GM18517 (cell line): ENCODE data around the gene PCDHGA9.
"Not testable (repeated sequence)": the region's sequence is repeated elsewhere in the genome, so short reads cannot be mapped to it uniquely, and the experiment has no call there.

Experiments used
- ATAC-seq: cut with Tn5 transposase; IDR thresholded peaks from one replicate; pipeline ENCODE4 v1.9.1; 2021; ENCODE audit warnings: mild to moderate bottlenecking, moderate library complexity; ENCODE audit not compliant: unreplicated experiment

The PCDHGA9 gene

GRCh38 chr5:141383345-141383744, 19.2 kb upstream of the PCDHGA9 start:
- no peak for ATAC-seq

GRCh38 chr5:141384471-141385267, 17.9 kb upstream of the PCDHGA9 start:
- no peak for ATAC-seq

GRCh38 chr5:141387557-141388311, 14.8 kb upstream of the PCDHGA9 start, which contains the start of gene PCDHGB4:
Gene PCDHGB4, plus strand, starts transcription at chr5:141387698. Its CDS starts 187 bp downstream, at chr5:141387885.
- ATAC-seq, result not testable (repeated sequence)

- ATAC-seq, result no peak
These were observed 13.9 kb upstream of the PCDHGA9 start for GRCh38 chr5:141388661-141389060.

DNA sequence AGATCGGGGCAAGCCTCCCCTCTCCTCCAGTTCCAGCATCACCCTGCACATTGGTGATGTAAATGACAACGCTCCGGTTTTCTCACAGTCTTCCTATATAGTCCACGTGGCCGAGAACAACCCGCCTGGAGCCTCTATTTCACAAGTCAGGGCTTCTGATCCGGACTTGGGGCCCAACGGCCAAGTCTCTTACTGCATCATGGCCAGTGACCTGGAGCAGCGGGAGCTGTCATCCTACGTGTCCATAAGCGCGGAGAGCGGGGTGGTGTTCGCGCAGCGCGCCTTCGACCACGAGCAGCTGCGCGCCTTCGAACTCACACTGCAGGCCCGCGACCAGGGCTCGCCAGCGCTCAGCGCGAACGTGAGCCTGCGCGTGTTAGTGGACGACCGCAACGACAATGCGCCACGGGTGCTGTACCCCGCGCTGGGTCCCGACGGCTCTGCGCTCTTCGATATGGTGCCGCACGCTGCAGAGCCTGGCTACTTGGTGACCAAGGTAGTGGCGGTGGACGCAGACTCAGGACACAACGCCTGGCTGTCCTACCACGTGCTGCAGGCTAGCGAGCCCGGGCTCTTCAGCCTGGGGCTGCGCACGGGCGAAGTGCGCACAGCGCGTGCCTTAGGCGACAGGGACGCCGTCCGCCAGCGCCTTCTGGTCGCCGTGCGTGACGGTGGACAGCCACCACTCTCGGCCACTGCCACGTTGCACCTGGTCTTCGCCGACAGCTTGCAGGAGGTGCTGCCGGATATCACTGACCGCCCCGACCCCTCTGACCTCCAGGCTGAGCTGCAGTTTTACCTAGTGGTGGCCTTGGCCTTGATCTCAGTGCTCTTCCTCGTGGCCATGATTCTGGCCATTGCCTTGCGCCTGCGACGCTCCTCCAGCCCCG, 13.2 kb upstream of the PCDHGA9 start:
- no peak for ATAC-seq

DNA sequence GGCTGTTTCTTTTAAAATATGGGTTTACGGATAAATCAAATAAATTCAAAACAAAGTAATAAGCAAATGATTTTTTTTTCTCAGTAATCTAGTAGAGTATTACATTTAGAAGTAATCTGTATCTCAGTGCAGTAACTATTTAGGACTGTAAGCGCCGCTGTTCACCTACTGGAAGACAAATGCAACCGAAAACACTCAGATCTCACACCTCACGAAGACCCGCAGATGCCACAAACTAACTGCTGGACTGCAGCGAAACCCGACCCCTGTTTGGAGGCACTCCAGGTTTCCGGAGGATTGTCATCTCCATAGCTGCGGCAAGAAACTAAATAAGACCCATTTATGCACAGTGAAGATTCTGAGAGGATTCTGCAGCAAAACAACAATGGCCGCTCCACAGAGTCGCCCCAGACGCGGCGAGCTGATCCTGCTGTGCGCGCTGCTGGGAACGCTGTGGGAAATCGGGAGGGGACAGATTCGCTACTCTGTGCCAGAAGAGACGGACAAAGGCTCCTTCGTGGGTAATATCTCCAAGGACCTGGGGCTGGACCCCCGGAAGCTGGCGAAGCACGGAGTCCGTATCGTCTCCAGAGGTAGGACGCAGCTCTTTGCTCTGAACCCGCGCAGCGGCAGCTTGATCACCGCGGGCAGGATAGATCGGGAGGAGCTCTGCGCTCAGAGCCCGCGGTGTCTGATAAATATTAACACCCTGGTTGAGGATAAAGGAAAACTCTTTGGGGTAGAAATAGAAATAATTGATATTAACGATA, 10.0 kb upstream of the PCDHGA9 start, which contains the start of gene PCDHGA8:
PCDHGA8 (plus strand) TSS at position 205 of the 770 bp plus-strand sequence; CDS start at position 386, 181 bp downstream.
- ATAC-seq, result no peak

- no peak for ATAC-seq
These were observed 9.3 kb upstream of the PCDHGA9 start for GRCh38 chr5:141393267-141393666.

GRCh38 chr5:141394401-141395187, 8.0 kb upstream of the PCDHGA9 start:
- not testable (repeated sequence) for ATAC-seq

DNA sequence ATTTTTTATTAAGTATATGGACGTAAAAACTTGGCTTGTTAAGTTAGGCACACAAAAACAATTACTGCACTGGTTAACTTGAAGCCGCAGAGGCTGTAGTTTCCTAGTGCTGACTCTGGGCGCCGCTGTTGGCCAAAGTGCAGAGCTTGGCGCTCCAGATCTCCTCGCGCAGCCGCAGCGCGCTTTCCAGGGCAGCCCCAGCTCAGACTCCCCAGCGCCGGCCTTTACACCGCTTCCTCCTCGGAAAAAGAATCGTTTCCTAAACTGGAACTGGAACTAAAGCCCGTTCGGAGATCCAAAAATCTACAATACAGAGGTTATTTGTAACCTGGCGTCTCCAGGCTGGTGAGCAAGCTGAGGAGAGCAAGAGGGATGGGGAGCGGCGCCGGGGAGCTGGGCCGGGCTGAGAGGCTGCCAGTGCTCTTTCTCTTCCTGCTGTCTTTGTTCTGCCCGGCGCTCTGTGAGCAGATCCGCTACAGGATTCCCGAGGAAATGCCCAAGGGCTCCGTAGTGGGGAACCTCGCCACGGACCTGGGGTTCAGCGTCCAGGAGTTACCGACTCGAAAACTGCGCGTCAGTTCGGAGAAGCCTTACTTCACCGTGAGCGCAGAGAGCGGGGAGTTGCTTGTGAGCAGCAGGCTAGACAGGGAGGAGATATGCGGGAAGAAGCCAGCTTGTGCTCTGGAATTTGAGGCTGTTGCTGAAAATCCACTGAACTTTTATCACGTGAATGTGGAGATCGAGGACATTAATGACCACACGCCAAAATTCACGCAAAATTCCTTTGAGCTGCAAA, 4.6 kb upstream of the PCDHGA9 start, which contains the start of gene PCDHGB5:
PCDHGB5 (plus strand) TSS at position 192 of the 796 bp plus-strand sequence; CDS start at position 373, 181 bp downstream.
- ATAC-seq, result peak; percentile 93

- ATAC-seq, result no peak
These were observed 4.0 kb upstream of the PCDHGA9 start for GRCh38 chr5:141398608-141399007.

GRCh38 chr5:141399555-141400258, 2.9 kb upstream of the PCDHGA9 start:
- ATAC-seq, result no peak

GRCh38 chr5:141403387-141403786, 809 bp downstream of the PCDHGA9 start:
- no peak for ATAC-seq

- not testable (repeated sequence) for ATAC-seq
These were observed 5.4 kb downstream of the PCDHGA9 start, which contains the start of gene PCDHGB6 for GRCh38 chr5:141407790-141408505. Gene PCDHGB6, plus strand, starts transcription at chr5:141408021. Its CDS starts 182 bp downstream, at chr5:141408203.

GRCh38 chr5:141409598-141410306, 7.2 kb downstream of the PCDHGA9 start:
- no peak for ATAC-seq

GRCh38 chr5:141411575-141411974, 9.0 kb downstream of the PCDHGA9 start:
- ATAC-seq, result no peak

GRCh38 chr5:141412854-141413539, 10.4 kb downstream of the PCDHGA9 start, which contains the start of gene PCDHGA10:
Gene PCDHGA10, plus strand, starts transcription at chr5:141412987. Its CDS starts 189 bp downstream, at chr5:141413176.
- peak; percentile 79 for ATAC-seq
